Osteoblast (primary cell): ENCODE measurements around the gene CALD1. TPM values are rescaled to one million over a fixed set of nuclear protein-coding genes. Genes with fewer than 3 reads are reported as not detected.
A peak's percentile ranks its signal among the peaks of the same experiment; 100 is the strongest.

ENCODE experiments used
- DNase-seq: peaks from one replicate; pipeline ENCODE4 v3.0.0; 2011; ENCODE audit warnings: low spot score, mixed read lengths; ENCODE audit not compliant: insufficient read length; ENCODE audit errors: missing footprints
- H2AFZ ChIP-seq: 2 replicates; pipeline ENCODE4 v1.6.0; 2011; ENCODE audit warnings: mild to moderate bottlenecking, low read length
- H3K27ac ChIP-seq: 2 replicates; pipeline ENCODE4 v1.5.1; 2011; ENCODE audit warnings: mild to moderate bottlenecking, low read depth, low read length, moderate library complexity
- H3K27me3 ChIP-seq: 2 replicates; pipeline ENCODE4 v1.6.0; 2012; ENCODE audit warnings: mild to moderate bottlenecking, control low read depth, inconsistent platforms, low read length, moderate library complexity; ENCODE audit not compliant: insufficient read depth
- H3K36me3 ChIP-seq: 2 replicates; pipeline ENCODE4 v1.5.1; 2011; ENCODE audit warnings: mild to moderate bottlenecking, low read length, control low read depth, moderate library complexity; ENCODE audit not compliant: insufficient read depth
- H3K4me1 ChIP-seq: 2 replicates; pipeline ENCODE4 v1.5.1; 2011; ENCODE audit warnings: mild to moderate bottlenecking, low read length, control low read depth, moderate library complexity; ENCODE audit not compliant: insufficient read depth
- H3K4me2 ChIP-seq: 2 replicates; pipeline ENCODE4 v1.6.0; 2011; ENCODE audit warnings: mild to moderate bottlenecking, low read length; ENCODE audit not compliant: insufficient read depth
- H3K4me3 ChIP-seq: fragments of 200-600 bp; sonication (generic); 3 replicates; pipeline ENCODE4 v1.5.1; 2012; ENCODE audit warnings: mild to moderate bottlenecking, low read length, inconsistent platforms; ENCODE audit not compliant: insufficient read depth
- H3K79me2 ChIP-seq: 2 replicates; pipeline ENCODE4 v1.6.0; 2012; ENCODE audit warnings: mild to moderate bottlenecking, low read length, control low read depth, inconsistent platforms; ENCODE audit not compliant: insufficient read depth
- H3K9me3 ChIP-seq: 2 replicates; pipeline ENCODE4 v1.5.1; 2011; ENCODE audit warnings: low read depth, low read length, control low read depth
- H4K20me1 ChIP-seq: 2 replicates; pipeline ENCODE4 v1.6.0; 2012; ENCODE audit warnings: mild to moderate bottlenecking, low read length, control low read depth; ENCODE audit not compliant: insufficient read depth
- total RNA-seq: library from RNA; depleted of rRNA; stranded (reverse); fragments of >200 nt; gene quantifications from 2 replicates; pipeline ENCODE4 v1.2.3, GENCODE V29; 2012
- TF ChIP-seq, protein P1 (sequence below): IDR thresholded peaks from 2 replicates; pipeline ENCODE4 v1.5.1; 2011; ENCODE audit warnings: mild to moderate bottlenecking, low read depth, low read length, moderate library complexity; ENCODE audit errors: extremely low read depth

CALD1 gene
- total RNA-seq, 1 donor, result 1,123 TPM

DNA sequence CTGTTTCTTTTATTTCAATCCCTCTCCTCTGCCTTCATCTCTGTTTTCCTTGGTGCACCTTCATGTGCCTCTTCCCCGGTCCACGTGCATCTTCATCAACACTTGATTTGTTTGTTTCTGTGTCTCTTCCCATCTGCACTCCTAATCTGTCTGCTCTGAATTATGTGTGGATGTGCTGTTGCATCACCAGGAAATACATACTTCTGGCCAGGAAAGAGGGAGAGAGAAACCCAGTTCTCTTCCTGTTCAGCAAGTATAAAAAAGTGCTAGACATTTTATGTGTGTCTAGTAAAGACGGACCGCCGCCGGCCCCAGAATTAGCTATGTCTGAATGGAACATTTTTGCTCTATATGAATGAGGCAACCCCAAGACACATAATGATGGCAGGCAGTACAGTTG lies 93.8 kb downstream of the CALD1 start:
- Histone ChIP-seq H3K9me3 (no peaks in the 10 kb centered on the region), H3K27me3 (no peaks in the 10 kb centered on the region), H3K4me1 (peaks cover 23% of the 10 kb centered on the region), H3K36me3 (peaks cover 74% of the 10 kb centered on the region), H3K27ac (peak overlapping the region; percentile 42), H3K4me2 (peak overlapping the region; percentile 21), H2AFZ (no peak overlapping the region), H3K79me2 (peaks cover 90% of the 10 kb centered on the region), H4K20me1 (peaks cover 57% of the 10 kb centered on the region), H3K4me3 (no peak overlapping the region)
- TF ChIP-seq, protein P1, sequence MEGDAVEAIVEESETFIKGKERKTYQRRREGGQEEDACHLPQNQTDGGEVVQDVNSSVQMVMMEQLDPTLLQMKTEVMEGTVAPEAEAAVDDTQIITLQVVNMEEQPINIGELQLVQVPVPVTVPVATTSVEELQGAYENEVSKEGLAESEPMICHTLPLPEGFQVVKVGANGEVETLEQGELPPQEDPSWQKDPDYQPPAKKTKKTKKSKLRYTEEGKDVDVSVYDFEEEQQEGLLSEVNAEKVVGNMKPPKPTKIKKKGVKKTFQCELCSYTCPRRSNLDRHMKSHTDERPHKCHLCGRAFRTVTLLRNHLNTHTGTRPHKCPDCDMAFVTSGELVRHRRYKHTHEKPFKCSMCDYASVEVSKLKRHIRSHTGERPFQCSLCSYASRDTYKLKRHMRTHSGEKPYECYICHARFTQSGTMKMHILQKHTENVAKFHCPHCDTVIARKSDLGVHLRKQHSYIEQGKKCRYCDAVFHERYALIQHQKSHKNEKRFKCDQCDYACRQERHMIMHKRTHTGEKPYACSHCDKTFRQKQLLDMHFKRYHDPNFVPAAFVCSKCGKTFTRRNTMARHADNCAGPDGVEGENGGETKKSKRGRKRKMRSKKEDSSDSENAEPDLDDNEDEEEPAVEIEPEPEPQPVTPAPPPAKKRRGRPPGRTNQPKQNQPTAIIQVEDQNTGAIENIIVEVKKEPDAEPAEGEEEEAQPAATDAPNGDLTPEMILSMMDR, result no peak
- DNase-seq, result no peak

DNA sequence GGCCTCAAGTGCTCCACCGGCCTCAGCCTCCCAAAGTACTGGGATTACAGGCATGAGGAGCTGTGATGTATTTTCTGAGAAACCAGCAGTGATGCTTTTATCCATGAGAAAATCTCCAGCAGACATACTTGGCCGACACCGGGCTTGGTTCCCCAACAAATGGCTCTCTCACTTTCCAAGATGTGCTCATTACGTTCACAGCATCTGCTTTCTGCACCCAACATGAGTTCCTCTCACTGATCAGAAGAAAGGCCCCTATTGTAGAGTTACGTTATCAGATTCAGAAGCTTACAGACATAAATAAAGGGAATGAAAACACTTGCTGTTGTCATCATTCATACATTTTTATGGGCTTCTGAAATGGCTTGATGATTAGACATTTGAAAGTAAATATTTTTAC lies 95.0 kb downstream of the CALD1 start:
- H3K4me2 ChIP-seq, result no peak overlapping the region
- H2AFZ ChIP-seq, result no peak overlapping the region
- peaks cover 87% of the 10 kb centered on the region for H3K79me2 ChIP-seq
- H3K36me3 ChIP-seq, result peaks cover 71% of the 10 kb centered on the region
- peak overlapping the region; percentile 21 for H3K27ac ChIP-seq
- TF ChIP-seq, protein P1, result no peak
- no peak overlapping the region for H3K4me3 ChIP-seq
- H3K9me3 ChIP-seq, result no peaks in the 10 kb centered on the region
- H4K20me1 ChIP-seq, result peaks cover 64% of the 10 kb centered on the region
- peaks cover 24% of the 10 kb centered on the region for H3K4me1 ChIP-seq
- DNase-seq, result no peak
- H3K27me3 ChIP-seq, result no peaks in the 10 kb centered on the region

DNA sequence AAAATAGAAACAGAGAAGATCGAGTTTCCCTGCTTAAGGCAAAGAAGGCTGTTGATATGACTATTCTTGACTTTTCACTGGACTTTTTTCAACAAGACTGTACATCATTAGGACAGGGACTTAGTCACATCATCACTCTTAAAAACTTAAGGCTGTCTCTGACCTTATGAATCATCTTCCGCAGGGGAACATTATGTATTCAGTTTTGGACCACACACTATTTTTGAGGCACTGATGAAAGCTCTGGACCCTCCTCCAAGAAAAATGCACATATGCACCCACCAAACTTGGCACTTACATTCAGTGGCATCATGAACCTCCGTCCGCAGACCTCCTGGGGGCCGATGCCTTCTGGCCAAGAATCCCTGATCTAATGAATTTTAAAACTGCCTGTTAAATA lies 96.4 kb downstream of the CALD1 start:
- Histone ChIP-seq H3K9me3 (no peaks in the 10 kb centered on the region), H2AFZ (no peak overlapping the region), H4K20me1 (peaks cover 75% of the 10 kb centered on the region), H3K4me3 (no peak overlapping the region), H3K79me2 (peaks cover 89% of the 10 kb centered on the region), H3K36me3 (peaks cover 67% of the 10 kb centered on the region), H3K27ac (peak overlapping the region; percentile 14), H3K4me2 (no peak overlapping the region), H3K27me3 (no peaks in the 10 kb centered on the region), H3K4me1 (peaks cover 26% of the 10 kb centered on the region)
- TF ChIP-seq, protein P1, result no peak
- no peak for DNase-seq

DNA sequence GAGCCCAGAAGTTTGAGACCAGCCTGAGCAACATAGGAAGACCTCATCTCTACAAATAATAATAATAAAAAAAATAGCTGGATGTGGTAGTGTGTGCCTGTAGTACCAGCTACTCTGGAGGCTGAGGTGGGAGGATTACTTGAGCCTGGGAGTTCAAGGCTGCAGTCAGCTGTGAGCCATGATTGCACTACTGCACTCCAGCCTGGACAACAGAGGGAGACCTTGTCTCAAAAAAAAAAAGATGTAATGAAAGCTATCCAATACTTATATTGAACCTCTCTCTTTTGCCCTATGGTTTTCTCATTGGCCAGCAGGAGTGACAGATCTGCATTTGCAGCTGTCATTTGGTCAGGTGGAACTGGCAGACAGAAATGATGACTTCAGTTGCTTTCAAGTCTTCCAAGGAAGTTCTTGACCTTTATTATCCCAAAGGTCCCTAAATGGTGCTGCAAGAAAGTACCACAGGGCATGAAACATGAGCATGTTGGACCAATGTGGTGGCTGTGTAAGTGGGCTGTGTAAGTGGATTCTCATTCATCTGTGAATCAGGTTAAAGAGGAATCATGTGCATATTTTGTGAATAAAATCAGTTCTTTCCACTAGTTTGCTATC lies 99.4 kb downstream of the CALD1 start:
- no peaks in the 10 kb centered on the region for H3K9me3 ChIP-seq
- DNase-seq, result no peak
- H3K4me2 ChIP-seq, result no peak overlapping the region
- TF ChIP-seq, protein P1, result peak; percentile 12
- peaks cover 89% of the 10 kb centered on the region for H3K79me2 ChIP-seq
- no peaks in the 10 kb centered on the region for H3K27me3 ChIP-seq
- H4K20me1 ChIP-seq, result peaks cover 76% of the 10 kb centered on the region
- peaks cover 23% of the 10 kb centered on the region for H3K4me1 ChIP-seq
- no peak overlapping the region for H3K4me3 ChIP-seq
- H3K27ac ChIP-seq, result peak overlapping the region; percentile 23
- peaks cover 57% of the 10 kb centered on the region for H3K36me3 ChIP-seq
- no peak overlapping the region for H2AFZ ChIP-seq
